CD8-positive, alpha-beta memory T cell (primary cell): ENCODE data around the gene NDRG4. TPM values are rescaled to one million over a fixed set of nuclear protein-coding genes. Genes with fewer than 3 reads are reported as not detected.

Experiments used
- CTCF ChIA-PET: fragments of 350-600 bp; sonication (Branson Sonifier 250); formaldehyde crosslinking; loops from one replicate; lab custom pipeline; 2021; ENCODE audit warnings: antibody characterized with exemption; lab: Charles Lee
- POLR2A ChIA-PET: fragments of 350-600 bp; sonication (Branson Sonifier 250); formaldehyde crosslinking; loops from one replicate; lab custom pipeline; 2021; ENCODE audit warnings: antibody characterized with exemption; lab: Charles Lee
- DNase-seq, 5 donors: peaks; one replicate each; pipeline versions ENCODE4 v3.0.0 to v3.0.0-alpha.2; 2020 to 2022; ENCODE audit warnings: mixed read lengths in 1 of 5
- H3K27ac ChIP-seq: one replicate; pipeline ENCODE4 v1.7.0; 2013; ENCODE audit warnings: low read depth, mild to moderate bottlenecking, low read length, moderate library complexity
- H3K27me3 ChIP-seq: 2 replicates; pipeline ENCODE4 v1.7.0; 2013; ENCODE audit warnings: low read length, mild to moderate bottlenecking; ENCODE audit not compliant: insufficient read depth, poor library complexity, severe bottlenecking
- H3K36me3 ChIP-seq: 2 replicates; pipeline ENCODE4 v1.7.0; 2013; ENCODE audit warnings: mild to moderate bottlenecking, low read length, moderate library complexity; ENCODE audit not compliant: insufficient read depth
- H3K4me1 ChIP-seq: 2 replicates; pipeline ENCODE4 v1.7.0; 2013; ENCODE audit warnings: mild to moderate bottlenecking, low read length, moderate library complexity; ENCODE audit not compliant: insufficient read depth
- H3K4me3 ChIP-seq: 2 replicates; pipeline ENCODE4 v1.7.0; 2013; ENCODE audit warnings: mild to moderate bottlenecking, low read length
- H3K9me3 ChIP-seq: 2 replicates; pipeline ENCODE4 v1.7.0; 2013; ENCODE audit warnings: mild to moderate bottlenecking, low read length
- H3K27ac Mint-ChIP-seq, 8 donors: one replicate each; pipeline ENCODE4 v1.8.0; 2020 to 2021; ENCODE audit warnings: mixed read lengths in 8 of 8, mild to moderate bottlenecking in 6 of 8, inconsistent platforms in 3 of 8, moderate library complexity in 3 of 8
- H3K27me3 Mint-ChIP-seq, 2 donors: one replicate each; pipeline ENCODE4 v1.8.0; 2020 to 2021; ENCODE audit warnings: mixed read lengths in 2 of 2, mild to moderate bottlenecking in 1 of 2, moderate library complexity in 1 of 2
- H3K36me3 Mint-ChIP-seq, 3 donors: one replicate each; pipeline ENCODE4 v1.8.0; 2020 to 2021; ENCODE audit warnings: mixed read lengths in 3 of 3, inconsistent platforms in 1 of 3, mild to moderate bottlenecking in 1 of 3
- H3K4me1 Mint-ChIP-seq, 3 donors: one replicate each; pipeline ENCODE4 v1.8.0; 2020 to 2021; ENCODE audit warnings: mixed read lengths in 3 of 3, inconsistent platforms in 1 of 3, mild to moderate bottlenecking in 1 of 3
- H3K4me3 Mint-ChIP-seq, 7 donors: one replicate each; pipeline ENCODE4 v1.8.0; 2020 to 2021; ENCODE audit warnings: mixed read lengths in 7 of 7, mild to moderate bottlenecking in 6 of 7, moderate library complexity in 4 of 7, inconsistent platforms in 2 of 7
- H3K9me3 Mint-ChIP-seq, 5 donors: one replicate each; pipeline ENCODE4 v1.8.0; 2020 to 2022; ENCODE audit warnings: mixed read lengths in 5 of 5, mild to moderate bottlenecking in 3 of 5, moderate library complexity in 2 of 5, inconsistent platforms in 1 of 5
- polyA plus RNA-seq: library from polyadenylated mRNA; unstranded; fragments of 300-500 nt; fragmentation: Illumina TruSeq; gene quantifications from one replicate; pipeline ENCODE4 v1.2.3, GENCODE V29; 2021
- total RNA-seq, 2 experiments: library from RNA; stranded (reverse); gene quantifications; one replicate each; pipeline ENCODE4 v1.2.3, GENCODE V29; 2021

NDRG4 gene
- total and polyA plus RNA-seq, 3 experiments from 2014 or later = 0.63 to 2.4 (median 1.6) TPM

DNA sequence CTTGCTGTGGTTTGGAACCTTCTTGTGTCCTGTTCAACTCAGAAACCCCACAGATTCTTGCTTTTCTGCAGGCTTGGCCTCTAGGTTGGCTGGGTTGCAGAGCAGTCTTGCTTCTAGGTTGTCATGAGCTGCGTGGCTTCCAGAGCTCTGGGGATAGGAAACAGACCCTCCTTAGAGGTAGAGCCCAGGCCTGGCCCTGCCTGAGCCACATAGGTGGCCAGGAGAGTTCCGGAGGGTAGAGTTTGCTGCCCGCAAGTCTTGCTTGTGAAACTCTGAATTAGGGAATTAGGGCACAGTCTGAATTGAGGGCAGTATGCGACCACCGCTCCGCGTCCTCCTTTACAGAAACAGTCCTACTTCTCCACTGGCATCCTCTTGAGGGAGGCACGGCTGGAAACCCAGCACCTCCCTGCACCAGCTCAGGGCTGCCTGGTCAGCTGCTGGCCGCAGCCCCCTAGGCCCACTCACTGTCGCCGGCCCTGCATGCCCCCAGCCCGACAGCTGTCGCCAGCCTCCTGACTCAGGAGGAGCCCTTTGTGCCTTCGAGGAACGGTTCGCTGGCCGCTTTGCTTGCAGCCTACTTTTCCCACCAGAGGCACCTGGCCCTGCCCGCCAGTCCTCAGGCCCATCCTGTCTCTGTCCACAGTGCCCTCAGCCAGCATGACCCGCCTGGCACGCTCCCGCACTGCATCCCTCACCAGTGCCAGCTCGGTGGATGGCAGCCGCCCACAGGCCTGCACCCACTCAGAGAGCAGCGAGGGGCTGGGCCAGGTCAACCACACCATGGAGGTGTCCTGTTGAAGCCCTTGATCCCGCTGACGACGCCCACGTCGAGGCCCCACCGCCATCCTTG is 11.1 kb downstream of the NDRG4 start:
- H3K4me1 ChIP-seq = peaks cover 5% of the 10 kb centered on the region
- Mint-ChIP-seq H3K4me3 (no peak overlapping the region), H3K27me3 (no peaks in the 10 kb centered on the region), H3K27ac (no peak overlapping the region), H3K9me3 (no peaks in the 10 kb centered on the region), H3K36me3 (peaks cover 0 to 4% (median 0%) of the 10 kb centered on the region in 3 donors), H3K4me1 (peaks cover 7 to 14% (median 10%) of the 10 kb centered on the region in 3 donors)
- no peaks in the 10 kb centered on the region for H3K9me3 ChIP-seq
- ChIA-PET CTCF (interaction anchor here (1.2 to 2.7 kb wide), 7 partner anchors 9 to 245 kb away, joined by 4 to 35 read pairs (median 8); partner anchors contain the start of gene GINS3), POLR2A (no interaction called here)
- DNase-seq = no peak
- no peaks in the 10 kb centered on the region for H3K36me3 ChIP-seq
- no peaks in the 10 kb centered on the region for H3K27me3 ChIP-seq
- no peak overlapping the region for H3K4me3 ChIP-seq
- H3K27ac ChIP-seq = no peak overlapping the region

DNA sequence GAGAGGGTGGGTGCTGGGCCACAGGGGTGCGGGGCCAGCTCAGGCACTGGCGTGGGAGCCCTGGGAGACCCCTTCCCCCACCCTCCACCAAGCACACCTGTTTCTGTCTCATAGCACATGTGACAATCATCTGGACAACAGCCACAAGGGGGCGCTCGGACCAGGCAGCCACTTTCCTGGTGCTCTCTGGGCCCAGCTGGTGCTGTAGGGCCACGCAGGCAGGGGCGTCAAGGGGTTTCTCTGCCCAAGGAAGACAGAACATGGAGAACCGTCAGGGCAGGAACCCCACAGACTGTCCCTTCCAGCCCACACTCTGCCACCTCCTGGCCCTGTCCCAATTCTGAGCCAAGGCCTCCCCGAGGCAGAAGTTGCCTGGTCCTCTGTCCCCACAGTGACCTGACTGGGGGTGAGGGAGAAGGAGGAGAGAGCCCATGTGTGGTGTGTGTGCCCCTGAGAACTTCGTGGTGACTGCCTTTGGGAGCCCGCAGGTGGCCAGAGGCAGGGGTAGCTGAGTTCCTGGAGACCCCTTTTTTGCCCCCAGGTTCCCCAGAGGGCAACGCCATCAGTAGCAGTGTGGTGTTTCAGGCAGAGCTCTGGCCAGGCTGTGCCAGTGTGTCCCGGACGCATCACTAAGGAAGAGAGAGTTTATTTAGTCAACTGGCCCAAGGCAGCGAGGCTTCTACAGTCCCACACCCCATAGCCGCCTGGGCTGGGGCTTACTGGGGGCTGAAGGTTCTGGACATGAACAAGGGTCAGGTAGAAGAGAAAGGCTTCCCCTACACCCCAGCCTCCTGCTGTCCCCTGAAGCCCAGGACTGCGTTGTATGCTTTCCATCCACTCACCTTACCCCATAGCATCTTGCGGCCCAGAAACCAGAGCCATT is 12.2 kb downstream of the NDRG4 start:
- DNase-seq = peak; percentile 66 to 86 (median 73)
- Mint-ChIP-seq H3K4me1 (peaks cover 19 to 21% (median 19%) of the 10 kb centered on the region in 3 donors), H3K9me3 (no peaks in the 10 kb centered on the region), H3K36me3 (peaks cover 0 to 7% (median 0%) of the 10 kb centered on the region in 3 donors), H3K27me3 (no peaks in the 10 kb centered on the region), H3K4me3 (peak overlapping the region in 3 of 7 donors; percentile 15 to 38 (median 38)), H3K27ac (peak overlapping the region in 2 of 8 donors; percentile 28 to 89)
- no peak overlapping the region for H3K4me3 ChIP-seq
- ChIA-PET POLR2A (no interaction called here), CTCF (interaction anchor here (1.0 to 2.7 kb wide), 9 partner anchors 8 to 244 kb away, joined by 3 to 35 read pairs (median 5); partner anchors contain the start of genes CNOT1 and GINS3)
- no peaks in the 10 kb centered on the region for H3K27me3 ChIP-seq
- H3K4me1 ChIP-seq = peaks cover 16% of the 10 kb centered on the region
- H3K27ac ChIP-seq = no peak overlapping the region
- no peaks in the 10 kb centered on the region for H3K36me3 ChIP-seq
- H3K9me3 ChIP-seq = no peaks in the 10 kb centered on the region

DNA sequence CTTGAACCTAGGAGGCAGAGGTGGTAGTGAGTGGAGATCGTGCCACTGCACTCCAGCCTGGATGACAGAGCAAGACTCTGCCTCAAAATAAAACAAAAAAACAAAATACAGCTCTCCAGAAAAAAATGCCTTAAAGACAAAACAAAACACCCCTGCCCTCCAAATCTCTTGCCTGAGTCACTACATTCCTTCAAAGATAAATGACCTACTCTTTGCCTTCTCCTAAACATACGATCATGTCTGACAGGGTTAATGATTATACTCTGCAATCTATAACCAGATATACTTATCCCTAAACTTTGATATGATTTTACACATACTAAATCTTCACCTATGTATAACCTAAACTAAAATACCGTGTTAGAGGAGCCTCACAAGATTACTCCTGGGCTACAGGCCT is 13.9 kb downstream of the NDRG4 start:
- POLR2A ChIA-PET = interaction anchor here (0.5 kb wide), 1 partner anchor 12 kb away, joined by 7 read pairs; no protein-coding TSS in a partner anchor

DNA sequence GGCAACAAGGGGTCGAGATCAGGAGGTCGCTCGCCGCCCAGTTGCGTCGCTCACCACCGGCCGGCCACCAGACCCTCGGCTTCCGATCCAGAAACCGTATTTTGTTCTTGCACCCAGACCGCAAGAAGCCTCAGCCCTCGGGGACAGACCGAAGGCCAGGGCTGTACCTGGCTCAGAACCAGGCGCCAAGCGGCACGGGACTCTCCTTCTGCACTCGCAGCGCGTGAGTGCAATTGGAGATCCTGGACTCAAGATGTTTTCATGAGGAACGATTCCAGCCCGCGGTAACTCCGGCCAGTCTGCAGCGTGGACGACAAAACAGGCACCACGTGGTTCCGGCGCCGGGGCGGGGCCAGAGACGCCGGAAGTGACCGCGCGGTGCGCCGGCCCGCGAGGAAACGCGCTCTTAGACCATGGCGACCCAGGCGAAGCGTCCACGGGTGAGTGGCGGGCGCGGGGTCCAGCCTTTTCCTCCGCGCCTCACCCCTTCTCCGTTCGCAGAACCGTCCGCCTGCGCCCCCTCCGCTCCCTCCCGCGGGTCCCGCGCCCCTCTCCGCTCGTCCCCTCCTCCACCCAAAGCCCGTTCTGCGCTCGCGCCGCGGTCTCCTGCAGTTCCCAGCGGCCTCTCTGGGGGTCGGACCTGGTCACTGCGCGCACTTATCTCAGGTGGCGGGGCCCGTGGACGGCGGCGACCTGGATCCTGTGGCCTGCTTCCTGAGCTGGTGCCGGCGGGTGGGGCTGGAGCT is 15.4 kb downstream of the NDRG4 start, which contains the start of gene SETD6:
SETD6 (plus strand) TSS at position 393 of the 746 bp plus-strand sequence; CDS start at position 414, 21 bp downstream.
- Histone ChIP-seq H3K4me3 (peak within 1 kb of the TSS; percentile 92), H3K27me3 (no peaks in the 10 kb centered on the region), H3K9me3 (no peaks in the 10 kb centered on the region), H3K36me3 (peaks cover 21% of the 10 kb centered on the region), H3K4me1 (peaks cover 17% of the 10 kb centered on the region), H3K27ac (peak within 1 kb of the TSS; percentile 75)
- Mint-ChIP-seq H3K36me3 (peaks cover 0 to 37% (median 5%) of the 10 kb centered on the region in 3 donors), H3K9me3 (no peaks in the 10 kb centered on the region), H3K4me1 (peaks cover 17 to 22% (median 19%) of the 10 kb centered on the region in 3 donors), H3K27ac (peak within 1 kb of the TSS; percentile 85 to 94 (median 88)), H3K4me3 (peak within 1 kb of the TSS; percentile 88 to 96 (median 90)), H3K27me3 (no peaks in the 10 kb centered on the region)
- ChIA-PET POLR2A (interaction anchor here (0.6 kb wide), 2 partner anchors 236 to 1007 kb away, joined by 4 to 5 read pairs; no protein-coding TSS in a partner anchor), CTCF (interaction anchor here (0.9 to 2.5 kb wide), 3 partner anchors 10 to 241 kb away, joined by 3 to 26 read pairs (median 4); partner anchors contain the start of gene NDRG4)
- peak; percentile 56 to 78 (median 67) for DNase-seq

More for the DNA sequence above, 13.9 kb downstream of the NDRG4 start:
- CTCF ChIA-PET = interaction anchor here (0.9 to 2.5 kb wide), 4 partner anchors 147 to 242 kb away, joined by 3 to 26 read pairs (median 4); partner anchors contain the start of gene GOT2
- Mint-ChIP-seq H3K36me3 (peaks cover 0 to 22% (median 2%) of the 10 kb centered on the region in 3 donors), H3K27me3 (no peaks in the 10 kb centered on the region), H3K9me3 (no peaks in the 10 kb centered on the region), H3K27ac (peak overlapping the region in 3 of 8 donors; percentile 4 to 87 (median 9)), H3K4me3 (peak overlapping the region in 2 of 7 donors; percentile 15 to 29), H3K4me1 (peaks cover 17 to 22% (median 19%) of the 10 kb centered on the region in 3 donors)
- no peaks in the 10 kb centered on the region for H3K9me3 ChIP-seq
- H3K27ac ChIP-seq = no peak overlapping the region
- H3K4me3 ChIP-seq = no peak overlapping the region
- H3K36me3 ChIP-seq = peaks cover 8% of the 10 kb centered on the region
- H3K4me1 ChIP-seq = peaks cover 17% of the 10 kb centered on the region
- H3K27me3 ChIP-seq = no peaks in the 10 kb centered on the region
- no peak for DNase-seq

DNA sequence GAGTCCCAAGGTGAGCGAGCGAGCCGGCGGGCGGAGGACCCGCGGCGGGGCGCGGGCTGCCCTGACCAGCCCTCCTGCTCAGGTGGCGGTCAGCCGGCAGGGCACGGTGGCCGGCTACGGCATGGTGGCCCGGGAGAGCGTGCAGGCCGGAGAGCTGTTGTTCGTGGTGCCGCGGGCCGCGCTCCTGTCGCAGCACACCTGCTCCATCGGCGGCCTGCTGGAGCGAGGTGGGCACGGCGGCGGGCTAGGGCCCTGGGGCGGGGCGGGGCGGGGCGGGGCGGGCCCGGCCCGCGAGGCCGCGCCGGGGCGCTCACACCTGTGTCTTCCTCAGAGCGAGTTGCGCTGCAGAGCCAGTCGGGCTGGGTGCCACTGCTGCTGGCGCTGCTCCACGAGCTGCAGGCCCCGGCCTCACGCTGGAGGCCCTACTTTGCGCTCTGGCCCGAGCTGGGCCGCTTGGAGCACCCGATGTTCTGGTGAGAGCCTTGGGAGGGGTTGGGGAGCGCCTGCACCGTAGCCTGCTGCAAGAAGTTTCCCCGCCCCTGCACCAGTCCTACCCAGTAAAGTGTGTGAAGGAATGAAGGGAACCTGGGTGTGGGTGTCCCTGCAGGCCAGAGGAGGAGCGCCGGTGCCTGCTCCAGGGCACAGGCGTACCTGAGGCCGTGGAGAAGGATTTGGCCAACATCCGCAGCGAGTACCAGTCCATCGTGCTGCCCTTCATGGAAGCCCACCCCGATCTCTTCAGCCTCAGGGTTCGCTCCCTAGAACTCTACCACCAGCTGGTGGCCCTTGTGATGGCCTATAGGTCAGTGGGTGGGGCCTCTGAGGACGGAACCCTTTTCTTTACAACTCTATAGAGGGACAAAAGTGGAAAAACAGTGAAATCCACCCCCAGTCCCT is 16.2 kb downstream of the NDRG4 start:
- Mint-ChIP-seq H3K27ac (peak overlapping the region in 7 of 8 donors; percentile 32 to 94 (median 58)), H3K27me3 (no peaks in the 10 kb centered on the region), H3K9me3 (no peaks in the 10 kb centered on the region), H3K36me3 (peaks cover 0 to 45% (median 9%) of the 10 kb centered on the region in 3 donors), H3K4me3 (peak overlapping the region; percentile 88 to 96 (median 90)), H3K4me1 (peaks cover 17 to 22% (median 19%) of the 10 kb centered on the region in 3 donors)
- H3K36me3 ChIP-seq = peaks cover 29% of the 10 kb centered on the region
- DNase-seq = peak in 4 of 5 donors; percentile 17 to 62 (median 52)
- H3K9me3 ChIP-seq = no peaks in the 10 kb centered on the region
- CTCF ChIA-PET = interaction anchor here (1.6 to 3.2 kb wide), 2 partner anchors 9 to 240 kb away, joined by 4 to 12 read pairs; no protein-coding TSS in a partner anchor
- peak overlapping the region; percentile 75 for H3K27ac ChIP-seq
- POLR2A ChIA-PET = interaction anchor here (0.8 kb wide), 1 partner anchor 64 kb away, joined by 3 read pairs; no protein-coding TSS in a partner anchor
- no peaks in the 10 kb centered on the region for H3K27me3 ChIP-seq
- H3K4me1 ChIP-seq = peaks cover 17% of the 10 kb centered on the region
- H3K4me3 ChIP-seq = peak overlapping the region; percentile 92

DNA sequence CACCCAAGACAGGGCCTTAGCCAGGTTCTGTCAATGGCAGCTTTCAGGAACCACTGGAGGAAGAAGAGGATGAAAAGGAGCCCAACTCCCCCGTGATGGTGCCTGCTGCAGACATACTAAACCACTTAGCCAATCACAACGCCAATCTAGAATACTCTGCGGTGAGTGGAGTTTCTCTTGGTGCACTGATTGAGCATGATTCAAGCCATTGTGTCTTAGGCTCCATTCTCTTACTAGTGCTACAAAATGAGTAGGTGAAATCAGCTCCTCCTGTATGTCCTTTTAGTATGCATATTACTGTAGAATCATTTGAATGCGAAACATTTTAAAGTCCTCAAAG is 16.8 kb downstream of the NDRG4 start:
- Histone ChIP-seq H3K4me3 (peak overlapping the region; percentile 47), H3K4me1 (peaks cover 17% of the 10 kb centered on the region), H3K27ac (no peak overlapping the region), H3K27me3 (no peaks in the 10 kb centered on the region), H3K9me3 (no peaks in the 10 kb centered on the region), H3K36me3 (peaks cover 35% of the 10 kb centered on the region)
- no peaks in the 10 kb centered on the region for H3K9me3 Mint-ChIP-seq
- H3K4me1 Mint-ChIP-seq = peaks cover 17 to 22% (median 19%) of the 10 kb centered on the region in 3 donors
- peaks cover 0 to 51% (median 12%) of the 10 kb centered on the region in 3 donors for H3K36me3 Mint-ChIP-seq
- H3K4me3 Mint-ChIP-seq = peak overlapping the region; percentile 70 to 92 (median 88)
- POLR2A ChIA-PET = interaction anchor here (0.8 kb wide), 1 partner anchor 63 kb away, joined by 3 read pairs; no protein-coding TSS in a partner anchor
- no peaks in the 10 kb centered on the region for H3K27me3 Mint-ChIP-seq
- DNase-seq = no peak
- H3K27ac Mint-ChIP-seq = peak overlapping the region in 6 of 8 donors; percentile 13 to 83 (median 44)
- CTCF ChIA-PET = interaction anchor here (1.6 to 3.2 kb wide), 2 partner anchors 9 to 239 kb away, joined by 4 to 12 read pairs; no protein-coding TSS in a partner anchor
